ENCODE measurements around the gene CARS2.
"Not testable (repeated sequence)": the region's sequence is repeated elsewhere in the genome, so short reads cannot be mapped to it uniquely, and the experiment has no call there.

Gene CARS2

DNA sequence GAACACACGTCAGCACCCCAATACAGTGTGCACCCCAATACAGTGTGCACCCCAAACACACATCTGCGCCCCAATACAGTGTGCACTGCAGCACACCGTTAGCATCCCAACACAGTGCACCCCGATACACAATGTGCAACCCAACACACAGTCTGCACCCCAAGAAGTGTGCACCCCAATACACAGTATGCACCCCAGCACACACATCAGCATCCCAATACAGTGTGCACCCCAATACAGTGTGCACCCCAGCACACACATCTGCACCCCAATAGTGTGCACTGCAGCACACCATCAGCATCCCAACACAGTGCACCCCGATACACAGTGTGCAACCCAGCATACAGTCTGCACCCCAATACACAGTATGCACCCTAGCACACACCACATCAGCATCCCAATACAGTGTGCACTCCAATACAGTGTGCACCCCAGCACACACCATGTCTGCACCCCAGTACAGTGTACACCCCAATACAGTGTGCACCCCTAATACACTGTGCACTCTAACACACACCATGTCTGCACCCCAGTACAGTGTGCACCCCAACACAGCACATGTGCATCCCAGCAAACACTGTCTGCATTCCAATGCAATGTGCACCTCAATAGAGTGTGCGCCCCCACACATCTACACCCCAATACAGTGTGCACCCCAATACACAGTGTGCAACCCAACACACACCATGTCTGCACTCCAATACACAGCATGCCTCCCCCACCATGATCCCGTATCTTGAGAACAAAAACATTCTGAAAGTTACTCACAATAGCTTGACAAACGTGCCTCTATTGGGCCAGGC is 855 bp upstream of the CARS2 start:
- DNase-seq (ENCODE audit: low read depth) = no peak

GRCh38 chr13:110705356-110705825 is 525 bp downstream of the CARS2 start:
- DNase-seq (ENCODE audit: low read depth) = no peak

DNA sequence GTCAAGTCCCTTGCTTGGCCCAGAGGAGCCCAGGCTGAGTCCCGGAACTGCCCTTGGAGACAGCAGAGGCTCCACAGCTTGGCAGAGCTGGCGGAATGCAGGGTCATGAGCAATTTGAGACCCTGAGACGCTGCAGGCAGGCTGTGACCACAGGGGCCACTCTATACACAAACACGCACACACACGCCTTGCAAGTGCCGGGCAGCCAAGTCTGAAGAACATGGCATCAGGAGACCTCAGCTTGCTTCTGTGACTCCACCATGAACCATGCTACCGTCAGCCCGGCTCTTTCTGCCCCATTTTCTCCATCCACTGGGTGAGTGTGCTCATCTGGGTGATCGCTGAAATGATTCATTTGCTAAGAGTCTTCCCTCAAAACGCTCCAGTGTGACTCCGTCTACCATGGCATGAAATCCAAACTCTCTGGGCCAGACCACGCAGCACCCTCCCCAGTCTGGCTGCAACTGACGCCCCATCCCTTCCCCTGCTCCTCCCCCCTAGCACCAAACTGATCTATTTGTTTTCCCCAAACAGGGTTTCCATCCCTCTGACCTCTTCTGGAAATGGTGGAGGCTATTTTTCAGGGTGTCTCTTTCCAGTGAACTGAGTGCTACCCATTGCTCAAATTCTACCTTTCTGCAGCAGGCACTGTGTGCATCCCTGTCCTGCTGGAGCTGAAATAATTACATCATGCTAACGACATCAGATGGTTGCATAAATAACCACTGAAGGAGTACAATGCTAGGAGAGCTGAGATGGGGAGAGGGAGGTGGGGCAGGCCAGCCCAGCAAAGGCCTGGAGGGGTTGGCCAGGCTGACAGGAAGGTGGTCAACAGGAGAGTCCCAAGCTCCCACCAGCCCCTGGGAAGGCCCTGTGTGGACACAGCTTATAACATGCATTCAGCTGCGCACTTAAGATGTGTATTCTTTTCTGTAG is 3.1 kb downstream of the CARS2 start:
- no peak for DNase-seq (ENCODE audit: low read depth)

DNA sequence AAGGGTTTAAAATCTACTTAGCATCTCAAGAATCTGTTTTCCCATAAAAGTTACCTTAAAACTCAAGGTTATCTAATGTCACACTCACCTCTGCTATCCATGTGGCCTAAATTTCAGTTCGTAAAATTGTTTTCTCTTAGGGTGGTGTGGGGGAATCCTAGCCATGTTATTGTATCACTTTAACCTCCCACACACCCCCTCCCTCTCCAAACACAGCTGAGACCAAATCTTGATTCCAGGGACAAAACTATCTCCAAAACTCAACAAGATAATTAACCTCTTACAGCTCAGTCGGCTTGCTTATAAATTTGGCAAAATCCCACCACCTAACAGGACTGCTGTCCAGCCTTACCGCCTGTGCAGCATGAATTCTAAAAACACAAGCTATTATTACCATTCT is 3.8 kb downstream of the CARS2 start:
- no peak for DNase-seq (ENCODE audit: low read depth)

DNA sequence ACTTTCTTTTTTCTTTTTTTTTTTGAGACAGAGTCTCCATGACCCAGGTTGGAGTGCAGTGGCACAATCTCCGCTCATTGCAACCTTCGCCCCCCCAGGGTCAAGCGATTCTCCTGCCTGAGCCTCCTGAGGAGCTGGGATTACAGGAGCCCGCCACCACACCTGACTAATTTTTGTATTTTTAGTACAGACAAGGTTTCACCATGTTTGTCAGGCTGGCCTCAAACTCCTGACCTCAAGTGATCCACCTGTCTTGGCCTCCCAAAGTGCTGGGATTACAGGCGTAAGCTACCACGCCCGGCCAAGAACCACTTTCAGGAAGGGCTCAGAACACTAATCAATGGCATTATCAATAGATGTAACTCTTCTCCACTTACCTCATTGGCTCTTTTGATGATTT is 4.9 kb downstream of the CARS2 start:
- not testable (repeated sequence) for DNase-seq (ENCODE audit: low read depth)

DNA sequence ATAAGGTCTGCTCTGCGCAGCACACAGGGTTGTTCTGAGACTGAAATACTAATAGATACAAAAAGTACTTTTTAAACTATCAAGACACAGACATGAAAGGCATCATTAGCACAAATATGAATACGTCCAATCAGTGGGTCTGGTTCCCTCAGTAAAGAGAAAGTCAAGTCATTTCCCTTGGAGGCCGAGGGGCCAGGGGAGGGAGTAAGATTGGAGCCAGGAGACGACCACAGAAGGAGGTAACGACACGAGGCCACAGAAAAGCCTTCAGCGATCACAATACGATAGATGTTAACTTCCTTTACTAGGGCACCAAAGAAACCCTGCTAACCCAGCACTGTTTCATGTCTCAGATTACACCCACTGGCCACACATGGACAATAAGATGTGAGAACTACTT is 5.3 kb downstream of the CARS2 start:
- no peak for DNase-seq (ENCODE audit: low read depth)

DNA sequence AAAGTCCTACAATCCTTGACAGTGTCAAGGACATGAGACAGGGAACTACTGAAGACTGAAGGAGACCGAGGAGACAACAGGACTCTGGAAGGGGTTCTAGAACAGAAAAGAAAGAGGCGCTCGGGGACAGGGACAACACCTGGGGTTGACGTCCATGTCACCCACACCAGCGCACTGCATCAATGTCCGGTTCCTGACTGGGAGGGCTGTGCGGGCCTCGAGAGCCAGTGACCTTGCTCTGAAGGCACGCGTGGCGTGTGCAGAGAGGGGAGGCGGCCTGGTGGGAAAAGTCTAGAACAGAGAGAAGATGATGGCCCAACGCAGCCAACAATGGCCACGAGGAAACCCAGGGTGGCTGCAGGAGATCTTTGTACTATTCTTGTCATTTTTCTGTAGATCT is 5.7 kb downstream of the CARS2 start:
- no peak for DNase-seq (ENCODE audit: low read depth)

GRCh38 chr13:110699148-110700145 is 6.5 kb downstream of the CARS2 start:
- DNase-seq (ENCODE audit: low read depth) = no peak

GRCh38 chr13:110698689-110699088 is 7.2 kb downstream of the CARS2 start:
- no peak for DNase-seq (ENCODE audit: low read depth)

DNA sequence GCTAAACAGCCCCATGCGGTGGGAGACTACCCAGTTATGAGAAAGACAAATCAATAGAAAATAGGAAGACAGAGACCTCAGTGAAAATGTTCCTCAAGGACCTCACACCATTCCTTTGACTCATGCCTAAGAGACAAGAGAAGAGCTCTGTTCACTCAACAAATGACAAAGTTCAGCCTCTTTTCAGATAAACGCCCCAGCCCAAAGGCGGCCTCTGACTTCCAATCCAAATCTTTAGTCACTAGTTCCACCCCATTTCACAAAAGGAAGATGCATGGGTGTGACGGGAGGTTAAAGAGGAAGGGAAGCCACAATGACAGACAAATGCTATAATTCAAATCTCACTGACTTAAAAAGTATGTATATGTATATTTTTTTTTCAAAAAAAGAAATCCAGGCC is 8.1 kb downstream of the CARS2 start:
- DNase-seq (ENCODE audit: low read depth) = no peak

DNA sequence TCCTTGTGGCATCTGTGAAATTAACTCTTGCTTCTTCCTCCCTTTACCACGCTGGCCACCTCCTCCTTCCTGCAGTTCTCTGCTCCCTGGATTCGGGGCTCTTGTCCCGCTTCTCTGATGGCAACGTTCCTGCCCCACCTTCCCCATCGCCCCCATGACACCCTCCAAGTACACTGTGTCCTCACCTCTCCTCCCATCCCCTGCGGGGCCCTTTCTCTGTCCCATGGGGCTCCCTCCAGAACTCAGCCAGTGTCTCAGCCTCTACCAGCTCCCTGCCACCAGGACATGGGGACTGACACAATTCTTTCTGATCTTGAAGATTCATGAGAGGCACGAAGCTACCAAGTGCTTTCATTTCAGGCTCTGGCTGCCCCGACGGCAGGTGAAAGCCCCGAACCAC is 9.1 kb downstream of the CARS2 start:
- no peak for DNase-seq (ENCODE audit: low read depth)

GRCh38 chr13:110695774-110696173 is 10.1 kb downstream of the CARS2 start:
- DNase-seq (ENCODE audit: low read depth) = not testable (repeated sequence)

GRCh38 chr13:110690516-110690915 is 15.4 kb downstream of the CARS2 start:
- DNase-seq (ENCODE audit: low read depth) = no peak

- DNase-seq (ENCODE audit: low read depth) = no peak
Measured at GRCh38 chr13:110689711-110690110, 16.2 kb downstream of the CARS2 start.

DNA sequence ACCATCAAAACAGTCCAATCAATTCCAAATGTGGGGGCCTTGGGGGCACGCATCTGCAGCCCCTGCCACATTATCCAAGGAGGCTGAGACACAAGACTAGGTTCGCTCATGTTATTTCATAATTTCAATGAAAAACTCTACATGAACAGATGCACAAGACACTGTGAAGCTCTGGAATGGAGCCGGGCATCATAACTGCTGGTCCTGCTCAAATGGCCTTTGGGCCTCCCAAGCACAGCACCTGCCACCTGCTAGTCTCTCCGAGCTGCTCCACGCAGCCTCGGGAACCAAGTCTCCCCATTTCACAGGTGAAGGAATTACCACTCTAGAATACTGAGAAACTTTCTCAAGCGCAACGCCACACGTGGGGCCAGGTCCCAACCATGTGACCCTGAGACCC is 16.9 kb downstream of the CARS2 start:
- no peak for DNase-seq (ENCODE audit: low read depth)

GRCh38 chr13:110687736-110688135 is 18.2 kb downstream of the CARS2 start:
- DNase-seq (ENCODE audit: low read depth) = no peak

DNA sequence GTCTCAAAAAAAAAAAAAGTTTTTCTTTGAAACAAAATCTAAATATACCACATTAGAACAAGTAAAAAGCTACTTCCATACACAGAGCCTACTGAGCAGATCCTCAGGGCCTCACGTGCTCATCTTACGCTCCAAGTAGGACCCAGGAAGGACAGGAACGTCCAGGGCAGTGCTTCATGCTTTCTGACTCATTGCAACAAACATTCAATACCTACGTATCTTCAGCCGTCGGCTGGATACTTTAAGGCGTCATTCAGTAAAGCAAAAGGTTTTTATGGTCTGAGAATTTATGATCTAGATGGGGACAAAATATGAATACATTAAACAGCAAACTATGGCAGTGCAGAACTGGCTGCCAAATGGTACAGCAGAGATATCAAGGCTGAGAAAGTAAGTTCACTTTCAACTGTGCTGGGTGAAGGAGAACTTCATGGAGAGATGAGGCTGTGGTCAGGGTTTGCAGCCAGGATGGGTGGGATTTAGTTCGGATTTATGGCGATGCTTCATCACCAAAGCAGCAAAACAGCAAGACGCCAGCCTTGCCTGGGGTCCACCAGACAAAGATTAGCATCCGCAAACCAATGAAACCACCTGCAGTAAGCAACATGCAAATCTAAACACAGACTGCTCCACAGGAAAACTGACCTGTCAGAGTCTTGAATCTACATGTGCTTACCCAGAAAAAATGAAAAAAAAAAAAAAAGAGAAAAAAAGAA is 20.5 kb downstream of the CARS2 start:
- DNase-seq (ENCODE audit: low read depth) = no peak

- DNase-seq (ENCODE audit: low read depth) = no peak
Measured at GRCh38 chr13:110684388-110685056, 21.4 kb downstream of the CARS2 start.

DNA sequence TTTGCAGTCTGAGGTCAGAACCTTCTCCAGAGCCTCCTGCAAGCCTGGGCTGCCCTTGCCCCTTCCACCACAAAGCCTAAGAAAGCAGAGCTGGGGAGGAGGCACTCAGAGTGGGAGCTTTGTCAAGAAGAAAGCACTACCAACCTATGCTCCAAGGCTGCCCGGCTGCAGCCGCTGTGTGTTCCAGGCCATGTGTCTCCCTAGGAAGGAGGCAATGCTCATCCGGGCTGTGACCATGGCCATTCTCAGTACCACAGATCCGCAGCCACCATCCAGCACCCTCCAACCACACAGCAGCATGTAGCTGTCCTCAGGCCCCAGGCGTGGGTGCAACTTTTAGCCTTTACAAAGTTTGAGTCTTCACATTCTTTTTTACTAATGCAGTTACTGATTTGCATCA is 22.0 kb downstream of the CARS2 start:
- DNase-seq (ENCODE audit: low read depth) = no peak

DNA sequence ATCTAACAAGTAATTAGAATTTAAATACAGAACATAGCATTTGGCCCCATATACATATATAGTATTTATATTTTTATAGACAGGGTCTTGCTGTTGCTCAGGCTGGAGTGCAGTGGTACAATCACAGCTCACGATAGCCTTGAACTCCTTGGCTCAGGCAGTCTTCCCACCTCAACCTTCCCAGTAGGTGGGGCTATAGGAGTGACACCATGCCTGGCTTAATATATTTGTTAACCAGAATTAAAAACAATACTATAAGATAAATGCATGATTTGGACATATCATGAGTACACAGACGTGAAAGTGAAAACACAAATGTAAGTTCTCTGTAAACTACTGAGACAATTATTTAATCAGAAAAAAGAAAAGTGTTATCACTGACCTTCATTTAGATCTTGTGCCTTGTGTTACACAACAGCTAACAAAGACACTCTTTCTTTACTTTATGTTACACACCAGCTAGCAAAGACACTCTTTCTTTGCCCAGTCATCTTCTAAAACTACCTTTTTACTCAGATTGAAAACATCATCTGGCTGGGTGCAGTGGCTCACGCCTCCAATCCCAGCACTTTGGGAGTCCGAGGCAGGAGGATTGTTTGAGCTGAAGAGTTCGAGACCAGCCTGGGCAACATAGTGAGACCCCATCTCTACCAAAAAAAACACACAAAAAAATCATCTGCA is 22.6 kb downstream of the CARS2 start:
- DNase-seq (ENCODE audit: low read depth) = no peak

Measured in HS-5 (cell line).